SH-SY5Y (cell line): Measurements from ENCODE around the gene CTNNA1.

Experiments
- GATA2 ChIP-seq: IDR thresholded peaks from 2 replicates; pipeline ENCODE4 v1.6.1; 2011; ENCODE audit warnings: mild to moderate bottlenecking, low read depth, low read length
- GATA3 ChIP-seq: IDR thresholded peaks from 2 replicates; pipeline ENCODE4 v1.6.1; 2011; ENCODE audit warnings: low read depth, mild to moderate bottlenecking, low read length, moderate library complexity

The CTNNA1 gene

DNA sequence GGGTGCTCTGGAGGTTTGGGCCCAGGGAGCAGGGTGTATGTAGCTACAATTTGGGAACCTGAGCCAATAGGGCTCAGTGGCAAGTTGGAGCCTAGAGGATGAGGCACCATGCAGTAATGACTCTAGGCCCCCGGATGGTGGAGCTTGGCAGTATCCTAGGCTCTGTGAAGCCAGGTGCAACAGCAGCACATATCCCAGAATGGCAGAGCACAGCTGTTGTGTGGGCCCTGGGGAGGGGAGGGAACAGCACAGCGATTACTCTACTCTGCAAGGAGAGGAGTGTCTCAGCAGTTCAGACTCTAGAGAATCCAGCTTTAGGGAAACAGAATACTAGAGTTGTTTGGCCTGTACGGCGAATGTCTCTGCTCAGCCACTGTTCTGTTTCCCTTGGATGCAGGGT is 65.9 kb downstream of the CTNNA1 start:
- TF ChIP-seq GATA2 (no peak), GATA3 (no peak)

DNA sequence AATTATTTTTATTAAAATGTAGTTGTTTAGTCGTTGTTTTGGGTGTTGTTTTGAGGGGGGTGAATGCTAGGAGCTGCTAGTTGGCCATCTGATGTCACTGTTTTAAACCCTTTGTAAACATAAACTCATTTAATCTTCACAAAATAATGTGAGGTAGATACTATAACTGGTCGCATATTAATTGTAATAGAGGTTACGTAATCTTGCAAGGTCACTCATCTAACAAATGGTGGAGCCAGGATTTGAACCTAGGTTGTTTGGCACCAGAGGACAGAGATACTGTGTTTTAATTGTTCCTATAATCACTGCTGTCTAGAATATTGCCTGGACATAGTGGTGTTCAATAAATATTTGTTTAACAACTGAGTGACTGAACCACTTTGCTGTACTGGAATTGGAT is 67.5 kb downstream of the CTNNA1 start:
- TF ChIP-seq GATA3 (no peak), GATA2 (no peak)

DNA sequence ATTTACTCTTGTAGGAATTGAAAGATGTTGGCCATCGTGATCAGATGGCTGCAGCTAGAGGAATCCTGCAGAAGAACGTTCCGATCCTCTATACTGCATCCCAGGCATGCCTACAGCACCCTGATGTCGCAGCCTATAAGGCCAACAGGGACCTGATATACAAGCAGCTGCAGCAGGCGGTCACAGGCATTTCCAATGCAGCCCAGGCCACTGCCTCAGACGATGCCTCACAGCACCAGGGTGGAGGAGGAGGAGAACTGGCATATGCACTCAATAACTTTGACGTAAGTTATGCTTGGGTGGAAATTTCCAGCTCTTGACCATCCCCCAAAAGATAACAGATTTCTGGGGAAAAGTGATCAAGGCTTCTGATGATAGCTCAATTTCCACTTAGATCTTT is 71.3 kb downstream of the CTNNA1 start:
- TF ChIP-seq GATA3 (no peak), GATA2 (no peak)

GRCh38 chr5:138824924-138825863 is 72.0 kb downstream of the CTNNA1 start:
- no peak for TF ChIP-seq GATA2
- TF ChIP-seq GATA3, result no peak

- TF ChIP-seq GATA3 (no peak), GATA2 (no peak)
These were observed 75.3 kb downstream of the CTNNA1 start for GRCh38 chr5:138828556-138828955.

GRCh38 chr5:138829341-138829740 is 76.1 kb downstream of the CTNNA1 start:
- TF ChIP-seq GATA2 (no peak), GATA3 (no peak)

DNA sequence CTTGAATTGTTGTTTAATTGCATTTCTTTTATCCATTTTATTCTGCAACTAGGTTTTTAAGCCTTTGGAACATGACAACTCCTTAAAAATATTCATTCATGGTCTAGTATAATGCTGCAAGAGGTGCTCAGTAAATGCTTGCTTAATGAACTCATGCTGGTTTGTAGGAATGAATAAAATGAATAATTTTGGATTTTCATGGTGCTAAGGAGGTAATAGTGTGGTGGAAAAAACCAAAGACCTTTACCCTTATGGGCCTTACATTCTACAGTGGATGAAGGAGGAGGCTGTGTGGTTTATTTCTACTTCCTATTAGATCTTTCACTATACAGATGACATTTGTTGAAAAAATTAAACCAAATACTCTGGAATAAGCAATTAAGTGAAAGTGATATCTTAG is 78.5 kb downstream of the CTNNA1 start:
- TF ChIP-seq GATA3 (no peak), GATA2 (no peak)

GRCh38 chr5:138832218-138832617 is 79.0 kb downstream of the CTNNA1 start:
- TF ChIP-seq GATA2, result no peak
- no peak for TF ChIP-seq GATA3

DNA sequence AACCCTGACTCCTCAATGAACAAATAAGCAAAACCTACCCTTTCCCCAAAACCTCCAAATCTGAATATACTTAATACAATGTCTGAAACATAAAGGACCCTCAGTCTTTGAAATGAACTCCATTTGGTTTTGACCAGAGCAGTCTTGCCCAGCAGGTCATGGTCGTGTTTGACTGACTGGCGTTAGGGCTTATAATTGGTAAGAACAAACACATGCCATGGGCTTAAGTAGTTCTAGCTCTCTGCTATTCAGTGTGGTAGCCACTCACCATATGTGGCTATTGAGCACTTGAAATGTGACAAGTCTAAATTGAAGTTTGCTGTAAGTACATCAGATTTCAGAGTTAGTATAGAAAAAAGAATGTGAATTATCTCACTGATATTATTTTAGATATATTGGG is 79.9 kb downstream of the CTNNA1 start:
- TF ChIP-seq GATA3, result no peak
- no peak for TF ChIP-seq GATA2

- TF ChIP-seq GATA2 (no peak), GATA3 (no peak)
These were observed 80.7 kb downstream of the CTNNA1 start for GRCh38 chr5:138833726-138834480.

GRCh38 chr5:138837160-138837559 is 83.9 kb downstream of the CTNNA1 start:
- no peak for TF ChIP-seq GATA2
- TF ChIP-seq GATA3, result no peak

DNA sequence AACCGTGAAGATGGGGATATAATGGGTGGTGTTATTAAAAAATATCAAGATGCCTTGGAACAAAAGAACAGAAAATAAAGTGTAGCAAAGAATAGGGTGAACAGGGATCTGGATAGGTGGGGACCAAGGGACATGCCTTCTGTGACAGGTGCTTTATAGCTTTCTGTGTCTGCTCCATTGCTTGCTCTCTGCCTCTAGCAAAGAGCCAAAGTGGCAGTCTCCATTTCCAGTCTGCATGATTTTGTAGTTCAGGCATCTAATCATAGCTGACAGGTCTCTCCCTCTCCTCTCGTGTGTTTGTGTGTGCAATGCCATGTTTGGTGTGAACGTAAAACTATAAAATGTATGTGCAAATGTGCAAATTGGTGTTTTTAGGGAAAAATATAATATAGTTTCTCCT is 86.9 kb downstream of the CTNNA1 start:
- TF ChIP-seq GATA2 (no peak), GATA3 (no peak)

GRCh38 chr5:138841531-138841930 is 88.3 kb downstream of the CTNNA1 start:
- TF ChIP-seq GATA3, result no peak
- no peak for TF ChIP-seq GATA2

DNA sequence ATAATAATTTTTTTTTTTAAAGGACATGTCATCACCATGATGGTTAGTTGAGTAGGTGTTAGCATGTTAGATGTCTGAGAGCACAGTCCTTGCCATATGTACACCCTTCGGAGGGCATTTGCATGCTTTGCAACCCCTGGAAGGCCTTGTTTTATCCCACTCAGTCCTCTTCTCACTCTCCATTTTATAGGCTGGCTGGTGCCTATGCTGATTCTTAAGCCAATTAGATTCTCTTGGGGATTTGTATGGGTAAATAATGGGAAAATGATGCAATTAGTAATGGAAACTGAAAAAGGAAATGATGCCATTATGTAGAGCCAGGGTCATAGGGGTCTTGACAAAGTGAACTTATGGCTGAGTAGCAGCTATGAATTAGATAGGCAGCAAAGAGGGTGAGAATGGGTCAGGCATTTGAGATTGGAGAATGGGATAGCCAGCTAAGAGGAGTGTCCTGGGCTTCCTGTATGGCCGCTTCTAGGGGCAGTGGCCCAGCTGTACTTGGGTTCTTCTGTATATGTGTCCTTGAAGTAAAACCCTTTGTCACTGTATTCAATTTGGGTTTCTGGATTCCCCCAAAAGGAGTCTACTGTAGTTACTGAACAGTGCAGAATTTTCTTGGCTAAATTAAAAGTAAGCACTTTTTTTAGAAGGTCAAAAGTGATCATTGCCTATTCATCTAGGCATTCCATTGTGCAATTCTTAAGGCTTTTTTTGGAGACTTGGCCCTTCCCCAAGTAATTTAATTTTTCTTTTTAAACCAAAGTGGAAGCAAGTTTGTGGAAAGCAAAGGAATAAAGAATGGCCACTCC is 90.3 kb downstream of the CTNNA1 start:
- TF ChIP-seq GATA3, result no peak
- TF ChIP-seq GATA2, result no peak

DNA sequence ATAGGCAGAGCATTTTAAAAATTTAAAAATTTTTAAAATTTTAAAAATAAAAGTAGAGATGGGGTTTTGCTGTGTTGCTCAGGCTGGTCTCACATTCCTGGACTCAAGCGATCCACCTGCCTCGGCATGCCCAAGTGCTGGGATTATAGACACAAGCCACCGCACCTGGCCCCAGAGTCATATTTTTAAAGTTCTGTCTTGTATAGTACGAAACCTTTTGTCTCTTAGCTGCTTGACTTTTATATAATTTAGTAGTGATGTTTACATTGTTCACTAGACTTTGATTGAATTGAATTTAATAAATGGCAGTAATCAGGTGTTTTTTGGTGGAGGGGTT is 90.9 kb downstream of the CTNNA1 start:
- TF ChIP-seq GATA3 (no peak), GATA2 (no peak)
